ENCODE measurements around the gene TIE1. TPM values are rescaled to one million over a fixed set of nuclear protein-coding genes. Genes with fewer than 3 reads are reported as not detected.
A peak's percentile ranks its signal among the peaks of the same experiment; 100 is the strongest.

Gene TIE1
- total and polyA plus RNA-seq, 9 of the 15 experiments (the other 6 are each of a cell fraction or from before 2014, with no cell fraction given), result 0.07 to 0.49 (median 0.14) TPM; not detected in 4

- Histone ChIP-seq H3K9ac (ENCODE audit: insufficient read depth in 1 of 2, low read depth in 2 of 2, low read length in 2 of 2) (no peak overlapping the region), H4K20me1 (replicated peaks; ENCODE audit: control insufficient read depth, insufficient read depth, low read length) (no peaks in the 10 kb centered on the region), H3K4me3 (no peak overlapping the region), H3K79me2 (ENCODE audit: control insufficient read depth, insufficient read depth, low read length) (no peaks in the 10 kb centered on the region), H3K4me1 (replicated peaks in 1 of 2; ENCODE audit: control insufficient read depth in 2 of 2, insufficient read depth in 2 of 2, low read length in 2 of 2) (peaks cover 0 to 13% of the 10 kb centered on the region in 2 experiments; a peak in 3 of 5 replicates), H3K9me1 (ENCODE audit: control insufficient read depth, insufficient read depth, low read length) (no peaks in the 10 kb centered on the region), H3K27ac (ENCODE audit: extremely low read depth, low read depth, low read length) (no peak overlapping the region), H2AFZ (ENCODE audit: low read depth, low read length) (no peak overlapping the region), H3K36me3 (ENCODE audit: control insufficient read depth, insufficient read depth, low read length) (no peaks in the 10 kb centered on the region), H3K27me3 (ENCODE audit: control insufficient read depth in 2 of 2, insufficient read depth in 2 of 2, low read length in 2 of 2) (no peaks in the 10 kb centered on the region), H3K9me3 (replicated peaks; ENCODE audit: control insufficient read depth, insufficient read depth, low read depth, low read length) (no peaks in the 10 kb centered on the region), H3K4me2 (ENCODE audit: insufficient read depth, low read length) (no peak overlapping the region)
- no peak for FAIRE-seq
- in situ Hi-C loops (cut with MboI) (no loop called here), intact Hi-C loops (cut with micrococcal nuclease) (no loop called here)
- ATAC-seq, result no peak
- 59% methylated on average over 1 of the region's 1 CpG for WGBS (ENCODE audit: insufficient coverage, low coverage, missing lambda C conversion rate)
- no peak for TF ChIP-seq SMAD1 (IDR thresholded peaks at IDR 0.05; ENCODE audit: low read depth, low read length, partially characterized antibody)
- TF ChIP-seq BCOR (IDR thresholded peaks at IDR 0.05), result 0 out of 2 replicates have a peak, but pooled peaks have one; percentile 11
- peak; percentile 10; the same call in 1 of the 2 replicates for TF ChIP-seq ZNF140 (CRISPR knock-in tag; IDR thresholded peaks at IDR 0.05)
- TF ChIP-seq RBM25 (IDR thresholded peaks at IDR 0.05; ENCODE audit: low read depth, low read length, severe bottlenecking), result peak; percentile 7
- TF ChIP-seq CC2D1A (IDR thresholded peaks at IDR 0.05), result no peak
- TF ChIP-seq ZNF655 (CRISPR knock-in tag; IDR thresholded peaks at IDR 0.05), result no peak
- no peak for TF ChIP-seq RERE (CRISPR knock-in tag; IDR thresholded peaks at IDR 0.05; ENCODE audit: borderline replicate concordance)
- TF ChIP-seq HINFP (tag; conservative IDR thresholded peaks at IDR 0.05; ENCODE audit: low read depth), result no peak
- no peak for TF ChIP-seq TEAD4 (IDR thresholded peaks at IDR 0.05; ENCODE audit: low read length)
- no peak for TF ChIP-seq TEAD4 (CRISPR knock-in tag; IDR thresholded peaks at IDR 0.05; ENCODE audit: borderline replicate concordance)
- TF ChIP-seq KDM5B (IDR thresholded peaks at IDR 0.05; ENCODE audit: insufficient replicate concordance, low read depth, low read length), result no peak
- no peak for TF ChIP-seq CTBP1 (IDR thresholded peaks at IDR 0.05; ENCODE audit: borderline replicate concordance)
- TF ChIP-seq ZNF785 (CRISPR knock-in tag; IDR thresholded peaks at IDR 0.05), result no peak
- peak; percentile 88 for TF ChIP-seq ZNF24 (IDR thresholded peaks at IDR 0.05)
- no peak for DNase-seq (ENCODE audit: extremely low read depth in 1 of 4, low spot score in 3 of 4)
- BruUV-seq (replicated peaks), result no TSS peak
- ChIA-PET POLR2A (interaction anchor here (1.2 kb wide), 1 partner anchor 13 kb away, joined by 4 read pairs; no protein-coding TSS in a partner anchor), CTCF (ENCODE audit: low intra/inter-chr PET ratio) (no interaction called here)
Measured at GRCh38 chr1:43350976-43351375, 50.2 kb downstream of the TIE1 start.
